KMS-11 (cell line): Measurements from ENCODE around the gene C1QTNF1.

Experiments used
- H2AFZ ChIP-seq: fragments of 200-600 bp; sonication (generic); 2 replicates; pipeline ENCODE4 v1.6.1; 2016; ENCODE audit warnings: antibody characterized with exemption, mixed run types, low read depth
- H3K27ac ChIP-seq: fragments of 200-600 bp; sonication (generic); 2 replicates; pipeline ENCODE4 v1.6.1; 2016; ENCODE audit warnings: mild to moderate bottlenecking, mixed run types
- H3K27me3 ChIP-seq: fragments of 200-600 bp; sonication (generic); 2 replicates; pipeline ENCODE4 v1.6.1; 2017; ENCODE audit warnings: mild to moderate bottlenecking, low read depth, mixed run types, moderate library complexity; ENCODE audit not compliant: insufficient read depth
- H3K36me3 ChIP-seq: fragments of 200-600 bp; sonication (generic); 2 replicates; pipeline ENCODE4 v1.6.1; 2017; ENCODE audit warnings: mild to moderate bottlenecking, mixed run types; ENCODE audit not compliant: insufficient read depth
- H3K4me1 ChIP-seq: fragments of 200-600 bp; sonication (generic); 2 replicates; pipeline ENCODE4 v1.6.1; 2016; ENCODE audit warnings: mild to moderate bottlenecking, low read depth, mixed run types; ENCODE audit not compliant: poor library complexity, severe bottlenecking
- H3K4me2 ChIP-seq: fragments of 200-600 bp; sonication (generic); 2 replicates; pipeline ENCODE4 v1.7.0; 2016; ENCODE audit warnings: mild to moderate bottlenecking, mixed run types
- H3K4me3 ChIP-seq: fragments of 200-600 bp; sonication (generic); IDR thresholded peaks from 2 replicates; pipeline ENCODE4 v1.6.1; 2017; ENCODE audit warnings: low read depth, low read length, mixed read lengths; ENCODE audit not compliant: insufficient read depth
- H3K79me2 ChIP-seq: fragments of 200-600 bp; sonication (generic); 2 replicates; pipeline ENCODE4 v1.6.1; 2016; ENCODE audit warnings: low read depth, mixed run types; ENCODE audit not compliant: insufficient read depth
- H3K9ac ChIP-seq: fragments of 200-600 bp; sonication (generic); 2 replicates; pipeline ENCODE4 v1.6.1; 2016; ENCODE audit warnings: mild to moderate bottlenecking, mixed run types
- H4K20me1 ChIP-seq: fragments of 200-600 bp; sonication (generic); 2 replicates; pipeline ENCODE4 v1.6.1; 2016; ENCODE audit warnings: mild to moderate bottlenecking, mixed run types; ENCODE audit not compliant: insufficient read depth
- CTCF ChIP-seq: fragments of 200-600 bp; sonication (generic); conservative IDR thresholded peaks from 2 replicates; pipeline ENCODE4 v1.6.1; 2017; ENCODE audit warnings: low read depth, mild to moderate bottlenecking, antibody characterized with exemption, low read length, moderate library complexity, mixed read lengths

Gene C1QTNF1

GRCh38 chr17:79070266-79070880, 46.4 kb downstream of the C1QTNF1 start:
- Histone ChIP-seq H3K9ac (no peak overlapping the region), H4K20me1 (no peaks in the 10 kb centered on the region), H3K4me1 (peaks cover 6% of the 10 kb centered on the region), H3K79me2 (no peaks in the 10 kb centered on the region), H3K4me2 (no peak overlapping the region), H2AFZ (no peak overlapping the region), H3K27ac (no peak overlapping the region), H3K4me3 (no peak overlapping the region), H3K27me3 (no peaks in the 10 kb centered on the region; the same call in 1 of the 2 replicates), H3K36me3 (no peaks in the 10 kb centered on the region)
- TF ChIP-seq CTCF: no peak

- Histone ChIP-seq H3K27ac (no peak overlapping the region), H3K36me3 (no peaks in the 10 kb centered on the region), H3K27me3 (no peaks in the 10 kb centered on the region; the same call in 1 of the 2 replicates), H3K9ac (no peak overlapping the region), H3K4me2 (no peak overlapping the region), H3K79me2 (no peaks in the 10 kb centered on the region), H4K20me1 (no peaks in the 10 kb centered on the region), H3K4me3 (no peak overlapping the region), H3K4me1 (peaks cover 12% of the 10 kb centered on the region), H2AFZ (no peak overlapping the region)
- no peak for TF ChIP-seq CTCF
Observed at GRCh38 chr17:79071161-79071740, 47.3 kb downstream of the C1QTNF1 start.

- Histone ChIP-seq H3K4me2 (no peak overlapping the region), H3K36me3 (no peaks in the 10 kb centered on the region), H4K20me1 (no peaks in the 10 kb centered on the region), H3K4me3 (no peak overlapping the region), H2AFZ (no peak overlapping the region), H3K9ac (no peak overlapping the region), H3K27me3 (no peaks in the 10 kb centered on the region; the same call in 1 of the 2 replicates), H3K4me1 (peaks cover 12% of the 10 kb centered on the region), H3K27ac (no peak overlapping the region), H3K79me2 (no peaks in the 10 kb centered on the region)
- no peak for TF ChIP-seq CTCF
Observed at GRCh38 chr17:79072544-79072943, 48.6 kb downstream of the C1QTNF1 start.

- H3K4me2 ChIP-seq: no peak overlapping the region
- no peak overlapping the region for H3K4me3 ChIP-seq
- no peak overlapping the region for H3K27ac ChIP-seq
- H4K20me1 ChIP-seq: no peaks in the 10 kb centered on the region
- H3K9ac ChIP-seq: no peak overlapping the region
- no peak for TF ChIP-seq CTCF
- H3K36me3 ChIP-seq: no peaks in the 10 kb centered on the region
- H3K27me3 ChIP-seq: no peaks in the 10 kb centered on the region; the same call in 1 of the 2 replicates
- H3K4me1 ChIP-seq: peaks cover 12% of the 10 kb centered on the region
- H2AFZ ChIP-seq: no peak overlapping the region
- H3K79me2 ChIP-seq: no peaks in the 10 kb centered on the region
Observed at GRCh38 chr17:79073016-79073705, 49.2 kb downstream of the C1QTNF1 start.
